Ishikawa (cell line): ENCODE data around the gene DDX31.

Experiments used
- CEBPB ChIP-seq: IDR thresholded peaks from 2 replicates; pipeline ENCODE4 v1.6.1; 2012
- CREB1 ChIP-seq: IDR thresholded peaks from 2 replicates; pipeline ENCODE4 v1.6.1; 2012; ENCODE audit warnings: low read depth
- EGR1 ChIP-seq: IDR thresholded peaks from 2 replicates; pipeline ENCODE4 v1.6.1; 2012
- EP300 ChIP-seq: IDR thresholded peaks from 2 replicates; pipeline ENCODE4 v1.6.1; 2012; ENCODE audit warnings: borderline replicate concordance
- FOXM1 ChIP-seq: IDR thresholded peaks from 2 replicates; pipeline ENCODE4 v1.6.1; 2012; ENCODE audit warnings: low read depth, borderline replicate concordance
- NFIC ChIP-seq: IDR thresholded peaks from 2 replicates; pipeline ENCODE4 v1.6.1; 2012
- RAD21 ChIP-seq: IDR thresholded peaks from 2 replicates; pipeline ENCODE4 v1.6.1; 2012; ENCODE audit warnings: low read depth
- TAF1 ChIP-seq: IDR thresholded peaks from 2 replicates; pipeline ENCODE4 v1.6.1; 2012; ENCODE audit warnings: low read depth, mild to moderate bottlenecking
- TCF12 ChIP-seq: IDR thresholded peaks from 2 replicates; pipeline ENCODE4 v1.6.1; 2012; ENCODE audit warnings: low read depth
- TEAD4 ChIP-seq: IDR thresholded peaks from 2 replicates; pipeline ENCODE4 v1.6.1; 2012
- USF1 ChIP-seq: IDR thresholded peaks from 2 replicates; pipeline ENCODE4 v1.6.1; 2012
- YY1 ChIP-seq: IDR thresholded peaks from 2 replicates; pipeline ENCODE4 v1.6.1; 2012; ENCODE audit warnings: low read depth
- ZBTB7A ChIP-seq: IDR thresholded peaks from 2 replicates; pipeline ENCODE4 v1.6.1; 2012; ENCODE audit warnings: low read depth
- TF ChIP-seq, protein P1 (sequence below): IDR thresholded peaks from 2 replicates; pipeline ENCODE4 v1.6.1; 2012
- TF ChIP-seq, protein P2 (sequence below): IDR thresholded peaks from 2 replicates; pipeline ENCODE4 v1.6.1; 2012; ENCODE audit warnings: low read depth, mild to moderate bottlenecking

Gene DDX31

DNA sequence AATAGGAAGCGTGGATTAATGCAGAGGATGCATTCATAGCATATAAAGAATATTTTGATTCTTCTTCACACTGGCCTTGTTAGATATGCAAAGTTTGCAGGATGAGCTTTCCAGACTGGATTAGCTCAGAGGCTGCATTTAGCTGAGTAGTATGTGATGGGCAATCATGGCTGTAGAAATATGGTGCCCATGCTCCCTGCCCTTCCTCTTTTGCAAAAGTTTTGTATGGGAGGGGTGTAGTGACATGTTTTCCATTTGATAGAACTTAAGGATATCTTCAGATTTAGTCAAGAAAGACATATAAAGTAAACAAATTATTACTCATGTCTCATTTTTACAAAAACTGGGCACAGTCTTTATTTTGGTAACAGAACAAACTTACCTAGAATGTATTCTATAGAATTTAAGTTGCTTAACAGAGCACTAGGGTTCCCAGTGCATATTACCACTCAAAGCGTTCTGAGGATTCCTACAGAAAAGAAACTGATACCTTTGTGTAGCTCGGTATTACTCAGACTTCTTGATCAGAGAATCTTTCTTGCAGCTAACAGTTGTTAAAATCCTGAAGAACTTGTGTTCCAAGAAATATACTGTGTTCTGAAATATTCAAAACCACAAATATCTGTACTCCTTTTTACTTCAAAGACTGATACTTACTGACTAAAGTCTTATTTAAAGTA lies 10.3 kb upstream of the DDX31 start:
- TF ChIP-seq FOXM1 (no peak), EGR1 (no peak), TEAD4 (no peak), EP300 (no peak), ZBTB7A (no peak), NFIC (no peak), TAF1 (no peak), TCF12 (no peak), YY1 (no peak), CEBPB (no peak), RAD21 (no peak)
- TF ChIP-seq, protein P1, sequence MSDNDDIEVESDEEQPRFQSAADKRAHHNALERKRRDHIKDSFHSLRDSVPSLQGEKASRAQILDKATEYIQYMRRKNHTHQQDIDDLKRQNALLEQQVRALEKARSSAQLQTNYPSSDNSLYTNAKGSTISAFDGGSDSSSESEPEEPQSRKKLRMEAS, result no peak

DNA sequence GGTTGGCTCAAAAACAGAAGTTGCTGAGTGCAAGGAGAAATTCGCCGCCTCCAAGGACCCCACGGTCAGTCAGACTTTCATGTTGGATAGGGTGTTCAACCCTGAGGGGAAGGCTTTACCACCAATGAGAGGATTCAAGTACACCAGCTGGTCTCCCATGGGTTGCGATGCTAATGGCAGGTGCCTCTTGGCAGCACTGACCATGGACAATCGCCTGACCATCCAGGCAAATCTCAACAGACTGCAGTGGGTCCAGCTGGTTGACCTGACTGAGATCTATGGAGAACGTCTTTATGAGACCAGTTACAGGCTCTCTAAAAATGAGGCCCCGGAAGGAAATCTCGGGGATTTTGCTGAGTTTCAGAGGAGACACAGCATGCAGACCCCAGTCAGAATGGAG lies 8.2 kb upstream of the DDX31 start:
- no peak for TF ChIP-seq TCF12
- TF ChIP-seq ZBTB7A, result no peak
- no peak for TF ChIP-seq USF1
- TF ChIP-seq CREB1, result no peak
- TF ChIP-seq, protein P2, sequence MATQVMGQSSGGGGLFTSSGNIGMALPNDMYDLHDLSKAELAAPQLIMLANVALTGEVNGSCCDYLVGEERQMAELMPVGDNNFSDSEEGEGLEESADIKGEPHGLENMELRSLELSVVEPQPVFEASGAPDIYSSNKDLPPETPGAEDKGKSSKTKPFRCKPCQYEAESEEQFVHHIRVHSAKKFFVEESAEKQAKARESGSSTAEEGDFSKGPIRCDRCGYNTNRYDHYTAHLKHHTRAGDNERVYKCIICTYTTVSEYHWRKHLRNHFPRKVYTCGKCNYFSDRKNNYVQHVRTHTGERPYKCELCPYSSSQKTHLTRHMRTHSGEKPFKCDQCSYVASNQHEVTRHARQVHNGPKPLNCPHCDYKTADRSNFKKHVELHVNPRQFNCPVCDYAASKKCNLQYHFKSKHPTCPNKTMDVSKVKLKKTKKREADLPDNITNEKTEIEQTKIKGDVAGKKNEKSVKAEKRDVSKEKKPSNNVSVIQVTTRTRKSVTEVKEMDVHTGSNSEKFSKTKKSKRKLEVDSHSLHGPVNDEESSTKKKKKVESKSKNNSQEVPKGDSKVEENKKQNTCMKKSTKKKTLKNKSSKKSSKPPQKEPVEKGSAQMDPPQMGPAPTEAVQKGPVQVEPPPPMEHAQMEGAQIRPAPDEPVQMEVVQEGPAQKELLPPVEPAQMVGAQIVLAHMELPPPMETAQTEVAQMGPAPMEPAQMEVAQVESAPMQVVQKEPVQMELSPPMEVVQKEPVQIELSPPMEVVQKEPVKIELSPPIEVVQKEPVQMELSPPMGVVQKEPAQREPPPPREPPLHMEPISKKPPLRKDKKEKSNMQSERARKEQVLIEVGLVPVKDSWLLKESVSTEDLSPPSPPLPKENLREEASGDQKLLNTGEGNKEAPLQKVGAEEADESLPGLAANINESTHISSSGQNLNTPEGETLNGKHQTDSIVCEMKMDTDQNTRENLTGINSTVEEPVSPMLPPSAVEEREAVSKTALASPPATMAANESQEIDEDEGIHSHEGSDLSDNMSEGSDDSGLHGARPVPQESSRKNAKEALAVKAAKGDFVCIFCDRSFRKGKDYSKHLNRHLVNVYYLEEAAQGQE, result no peak
- no peak for TF ChIP-seq EGR1
- no peak for TF ChIP-seq CEBPB
- no peak for TF ChIP-seq TEAD4
- no peak for TF ChIP-seq EP300
- TF ChIP-seq, protein P1, result no peak
- TF ChIP-seq TAF1, result no peak
- TF ChIP-seq RAD21, result no peak

DNA sequence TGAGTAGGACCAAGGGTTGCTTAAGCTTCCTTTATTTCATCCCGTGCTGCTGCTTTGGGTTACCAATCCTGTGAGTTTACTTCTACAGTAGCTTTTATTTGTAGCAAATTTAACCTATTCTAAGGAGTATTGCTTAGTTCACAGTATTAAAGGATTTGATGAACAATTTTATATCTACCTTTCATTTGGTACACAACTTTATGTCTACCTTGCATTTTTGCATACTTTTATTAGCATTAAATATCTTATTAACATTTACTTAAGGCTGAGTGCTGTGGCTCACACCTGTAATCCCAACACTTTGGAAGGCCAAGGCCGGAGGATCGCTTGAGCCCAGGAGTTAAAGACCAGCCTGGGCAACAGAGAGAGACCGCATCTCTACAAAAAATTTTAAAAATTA lies 4.7 kb upstream of the DDX31 start:
- TF ChIP-seq FOXM1, result no peak
- TF ChIP-seq EGR1, result no peak
- no peak for TF ChIP-seq CREB1
- TF ChIP-seq, protein P2, result no peak
- TF ChIP-seq, protein P1, result no peak
- TF ChIP-seq TCF12, result no peak
- no peak for TF ChIP-seq TEAD4
- TF ChIP-seq CEBPB, result no peak
- no peak for TF ChIP-seq ZBTB7A
- TF ChIP-seq EP300, result no peak
- TF ChIP-seq USF1, result no peak
- no peak for TF ChIP-seq YY1
- no peak for TF ChIP-seq RAD21
- TF ChIP-seq TAF1, result no peak
- no peak for TF ChIP-seq NFIC

GRCh38 chr9:132673355-132673754 lies 3.6 kb upstream of the DDX31 start:
- TF ChIP-seq, protein P1, result no peak
- TF ChIP-seq TCF12 (no peak), USF1 (no peak), FOXM1 (no peak), YY1 (no peak)

DNA sequence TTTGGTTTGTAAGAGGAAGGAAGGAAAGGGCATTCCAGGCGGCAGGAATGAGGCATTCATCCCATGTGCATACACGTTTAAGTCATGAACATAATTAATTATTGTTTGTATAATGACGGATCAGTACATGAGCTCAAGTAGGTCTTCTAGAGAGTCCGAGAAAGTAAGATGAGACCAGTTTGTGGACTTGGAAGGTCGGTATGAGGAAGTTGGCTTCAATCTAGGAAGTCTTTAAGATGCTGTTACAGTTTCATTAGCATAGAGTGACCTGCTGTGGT lies 2.6 kb upstream of the DDX31 start:
- TF ChIP-seq CREB1 (no peak), FOXM1 (no peak), NFIC (no peak), ZBTB7A (no peak), USF1 (no peak), TAF1 (no peak), TEAD4 (no peak), YY1 (no peak)
- TF ChIP-seq, protein P2, result no peak
